HG02763 (cell line): ENCODE measurements around the gene NRG3.

Experiments used
- ATAC-seq: cut with Tn5 transposase; IDR thresholded peaks from one replicate; pipeline ENCODE4 v1.9.1; 2021; ENCODE audit warnings: mild to moderate bottlenecking, moderate library complexity; ENCODE audit not compliant: unreplicated experiment

NRG3 gene

DNA sequence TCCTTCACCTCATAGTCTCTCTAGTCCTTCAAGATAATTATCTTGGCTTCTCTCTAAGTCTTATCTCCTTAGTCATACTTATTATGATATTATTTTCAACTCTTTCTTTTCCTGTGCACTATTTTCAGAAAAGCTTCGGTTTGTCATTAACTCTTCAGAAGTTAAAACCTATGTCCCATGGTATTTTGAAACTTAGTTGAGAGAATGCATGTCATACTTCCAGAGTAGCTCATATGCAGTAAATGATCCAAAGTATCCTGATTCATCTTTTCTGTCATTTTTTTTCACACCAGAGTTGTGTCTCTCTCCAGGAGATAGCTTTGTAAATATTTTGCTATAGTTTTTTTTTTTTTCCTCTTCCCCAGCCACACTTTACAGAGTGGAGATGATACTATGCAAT, 1008.6 kb downstream of the NRG3 start:
- ATAC-seq: no peak

GRCh38 chr10:82887488-82887887, 1012.5 kb downstream of the NRG3 start:
- no peak for ATAC-seq

- no peak for ATAC-seq
These were observed 1013.9 kb downstream of the NRG3 start for GRCh38 chr10:82888809-82889455.

GRCh38 chr10:82889728-82890127, 1014.7 kb downstream of the NRG3 start:
- ATAC-seq: no peak

GRCh38 chr10:82890573-82890972, 1015.6 kb downstream of the NRG3 start:
- ATAC-seq: no peak

GRCh38 chr10:82908096-82908495, 1033.1 kb downstream of the NRG3 start:
- ATAC-seq: no peak

- ATAC-seq: no peak
These were observed 1033.8 kb downstream of the NRG3 start for GRCh38 chr10:82908751-82909150.

GRCh38 chr10:82910301-82910700, 1035.3 kb downstream of the NRG3 start:
- no peak for ATAC-seq

DNA sequence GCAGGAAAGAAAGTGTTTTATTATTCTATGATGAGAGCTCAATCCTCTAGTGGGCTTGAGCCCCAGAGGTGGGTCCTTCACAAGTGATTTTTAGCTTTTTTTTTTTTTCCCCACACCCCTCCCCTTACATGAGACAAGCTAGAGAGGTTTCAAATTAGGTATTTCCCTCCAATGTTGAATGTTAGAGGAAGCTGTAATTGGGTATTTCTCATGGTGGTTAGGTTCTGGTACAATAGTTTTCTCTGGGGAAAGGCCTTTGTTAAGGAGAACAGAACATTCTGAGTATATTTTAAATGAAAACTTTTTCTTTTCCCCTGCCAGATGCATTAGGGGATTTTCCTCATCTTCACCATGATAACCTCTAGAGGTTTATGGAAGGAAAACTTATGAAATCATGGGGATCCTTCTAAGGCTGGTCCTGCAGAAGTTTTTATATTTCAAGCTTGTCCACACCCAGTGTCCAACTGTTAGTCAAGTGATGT, 1039.7 kb downstream of the NRG3 start:
- no peak for ATAC-seq

DNA sequence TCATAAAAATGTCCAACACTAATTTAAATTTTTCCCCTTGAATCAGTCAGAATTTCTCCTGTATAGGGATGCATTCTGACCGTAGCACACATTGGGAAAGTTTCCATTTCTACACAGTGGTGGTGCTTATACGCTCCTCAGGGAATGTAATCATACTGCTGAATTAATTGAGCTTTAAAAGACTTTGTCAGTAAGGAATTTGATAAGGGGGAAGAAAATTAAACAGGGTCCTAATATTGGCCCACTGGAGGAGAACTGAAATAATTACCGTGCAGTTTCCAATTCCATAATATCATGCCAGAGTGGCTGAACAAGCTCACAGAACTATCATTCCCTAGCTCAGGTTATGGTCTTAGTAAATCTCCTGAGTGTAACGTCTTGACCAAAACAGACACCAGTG, 1041.9 kb downstream of the NRG3 start:
- ATAC-seq: no peak

- ATAC-seq: no peak
These were observed 1043.0 kb downstream of the NRG3 start for GRCh38 chr10:82918022-82918421.

GRCh38 chr10:82922046-82922445, 1047.1 kb downstream of the NRG3 start:
- no peak for ATAC-seq

GRCh38 chr10:82922755-82923154, 1047.8 kb downstream of the NRG3 start:
- no peak for ATAC-seq

DNA sequence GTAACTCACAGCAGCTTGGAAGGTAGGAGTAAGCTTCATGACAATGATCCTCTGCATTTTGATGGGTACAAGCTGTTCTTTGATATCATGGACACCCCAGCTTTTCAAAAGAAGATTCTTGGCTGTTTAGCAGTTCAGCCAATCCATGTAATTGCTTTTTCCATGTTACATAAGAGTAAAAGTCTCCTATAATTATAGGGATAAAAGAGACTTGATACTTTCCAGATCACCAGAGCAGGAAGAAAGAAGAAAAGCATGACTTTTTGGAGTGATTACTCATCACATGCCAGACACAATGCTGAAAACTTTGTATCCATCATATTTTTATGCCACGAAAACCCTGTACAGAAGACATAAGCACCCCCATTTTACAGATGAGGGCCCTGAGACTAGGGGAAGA, 1049.7 kb downstream of the NRG3 start:
- ATAC-seq: no peak

GRCh38 chr10:82925547-82925946, 1050.6 kb downstream of the NRG3 start:
- no peak for ATAC-seq

DNA sequence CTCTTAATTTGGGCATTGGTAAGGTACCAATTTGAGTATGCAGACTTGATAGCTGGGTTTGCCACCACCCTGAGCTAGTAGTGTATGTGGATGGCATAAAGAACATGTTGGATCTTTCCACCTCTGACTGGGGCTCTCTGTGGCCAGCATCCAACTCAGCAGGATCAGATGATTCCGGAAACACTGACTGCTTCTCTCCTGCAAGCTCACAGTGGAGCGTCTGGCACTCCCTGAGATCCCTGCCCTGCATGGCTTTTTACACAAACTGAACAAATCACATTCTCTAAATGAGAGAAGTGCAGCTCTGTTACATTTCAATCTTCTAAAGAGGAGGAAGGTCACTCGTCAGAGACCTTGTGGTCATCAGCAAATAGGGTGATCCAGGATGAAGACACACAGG, 1057.5 kb downstream of the NRG3 start:
- ATAC-seq: no peak

- no peak for ATAC-seq
These were observed 1059.4 kb downstream of the NRG3 start for GRCh38 chr10:82934429-82934828.

DNA sequence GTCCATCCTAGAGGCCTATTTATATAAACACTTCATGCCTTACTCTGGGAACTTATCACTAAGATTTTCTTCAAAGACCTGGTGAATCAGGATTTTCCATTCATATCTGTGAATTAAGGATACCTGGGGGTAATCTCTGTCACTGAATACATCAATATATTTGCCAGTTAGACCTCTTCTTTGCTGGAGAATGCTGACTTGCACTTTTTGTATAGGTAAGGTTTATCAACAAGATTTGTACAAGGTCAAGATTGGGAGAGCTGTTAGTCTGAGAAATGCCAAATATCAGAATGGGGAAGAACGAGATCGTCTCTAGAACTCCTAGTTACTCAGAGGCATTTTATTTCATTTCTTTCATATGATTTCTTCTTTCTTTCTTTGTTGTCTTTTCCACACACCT, 1060.0 kb downstream of the NRG3 start:
- no peak for ATAC-seq

DNA sequence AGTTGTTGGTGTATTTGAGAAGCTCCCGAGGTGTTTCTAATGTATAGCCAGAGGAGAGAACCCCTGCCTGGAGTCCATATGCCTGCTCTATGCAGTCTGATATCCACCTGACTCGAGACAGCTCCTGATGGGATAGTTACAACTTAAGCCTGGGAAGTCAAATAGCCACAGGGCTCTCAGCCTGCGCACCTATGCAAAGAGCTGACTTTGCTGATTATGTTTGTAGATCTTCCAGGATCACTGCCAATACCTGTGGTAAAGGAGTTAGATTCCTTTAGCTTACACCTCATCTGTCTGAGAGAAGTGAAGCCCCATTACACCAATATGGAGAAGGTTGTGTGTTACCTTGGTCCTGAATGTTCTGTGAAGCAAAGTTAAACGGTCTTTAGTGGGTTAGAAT, 1063.3 kb downstream of the NRG3 start:
- ATAC-seq: no peak

GRCh38 chr10:82942286-82943099, 1067.5 kb downstream of the NRG3 start:
- no peak for ATAC-seq

- ATAC-seq: no peak
These were observed 1068.1 kb downstream of the NRG3 start for GRCh38 chr10:82943142-82943541.

GRCh38 chr10:82949816-82950575, 1075.0 kb downstream of the NRG3 start:
- no peak for ATAC-seq
